D721Med (cell line): Measurements from ENCODE around the gene AGAP5.

Source experiments
- DNase-seq: peaks from one replicate; pipeline ENCODE4 v3.0.0; 2011; ENCODE audit warnings: low spot score; ENCODE audit not compliant: insufficient read length
- FAIRE-seq: peaks from 2 replicates; lab custom pipeline; 2011; peaks lifted over from hg19 to GRCh38; lab: Jason Lieb, UNC
- TF ChIP-seq, protein P1 (sequence below): IDR thresholded peaks from 2 replicates; pipeline ENCODE4 v1.5.1; 2012; ENCODE audit warnings: mild to moderate bottlenecking, control low read depth; ENCODE audit not compliant: insufficient read depth; ENCODE audit errors: missing control alignments

The AGAP5 gene

DNA sequence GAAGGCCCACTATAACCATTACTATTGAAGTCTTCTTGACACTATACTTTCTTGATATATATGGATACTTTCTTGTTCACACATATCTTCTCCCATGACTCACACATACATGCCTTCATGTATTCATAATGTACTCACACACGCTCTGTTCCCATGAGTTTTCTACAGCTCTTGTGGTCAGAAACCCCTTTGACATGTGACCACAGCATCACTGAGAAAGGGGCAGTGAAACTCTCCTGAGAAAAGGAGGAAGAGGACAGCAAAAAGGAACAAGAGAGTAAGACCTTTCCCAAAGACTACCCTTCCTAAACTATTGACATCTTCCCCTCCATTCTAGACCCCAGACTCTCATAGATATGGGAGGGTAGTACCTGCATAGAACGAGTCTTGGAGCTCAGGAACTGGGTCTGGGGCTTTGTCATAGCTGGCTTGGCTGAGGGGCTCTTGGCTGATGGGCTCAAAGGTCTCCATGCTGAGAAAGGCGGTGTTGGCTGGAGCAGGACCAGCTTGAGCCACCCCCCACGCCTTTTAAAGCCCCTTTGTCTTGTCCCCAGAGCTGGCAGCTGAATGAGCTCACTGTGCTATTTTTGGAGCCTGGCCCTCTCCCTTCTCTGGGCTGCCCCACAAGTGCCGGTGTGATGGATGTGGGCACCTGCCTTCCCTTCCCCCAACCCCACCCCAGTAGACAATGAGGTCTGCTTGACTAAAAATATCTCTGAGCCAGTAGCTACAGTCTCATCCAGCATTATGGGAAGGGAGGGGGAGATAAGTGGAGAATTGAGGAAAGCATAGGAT lies 47.2 kb downstream of the AGAP5 start:
- DNase-seq (no peak), FAIRE-seq (no peak)
- TF ChIP-seq, protein P1, sequence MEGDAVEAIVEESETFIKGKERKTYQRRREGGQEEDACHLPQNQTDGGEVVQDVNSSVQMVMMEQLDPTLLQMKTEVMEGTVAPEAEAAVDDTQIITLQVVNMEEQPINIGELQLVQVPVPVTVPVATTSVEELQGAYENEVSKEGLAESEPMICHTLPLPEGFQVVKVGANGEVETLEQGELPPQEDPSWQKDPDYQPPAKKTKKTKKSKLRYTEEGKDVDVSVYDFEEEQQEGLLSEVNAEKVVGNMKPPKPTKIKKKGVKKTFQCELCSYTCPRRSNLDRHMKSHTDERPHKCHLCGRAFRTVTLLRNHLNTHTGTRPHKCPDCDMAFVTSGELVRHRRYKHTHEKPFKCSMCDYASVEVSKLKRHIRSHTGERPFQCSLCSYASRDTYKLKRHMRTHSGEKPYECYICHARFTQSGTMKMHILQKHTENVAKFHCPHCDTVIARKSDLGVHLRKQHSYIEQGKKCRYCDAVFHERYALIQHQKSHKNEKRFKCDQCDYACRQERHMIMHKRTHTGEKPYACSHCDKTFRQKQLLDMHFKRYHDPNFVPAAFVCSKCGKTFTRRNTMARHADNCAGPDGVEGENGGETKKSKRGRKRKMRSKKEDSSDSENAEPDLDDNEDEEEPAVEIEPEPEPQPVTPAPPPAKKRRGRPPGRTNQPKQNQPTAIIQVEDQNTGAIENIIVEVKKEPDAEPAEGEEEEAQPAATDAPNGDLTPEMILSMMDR = no peak

DNA sequence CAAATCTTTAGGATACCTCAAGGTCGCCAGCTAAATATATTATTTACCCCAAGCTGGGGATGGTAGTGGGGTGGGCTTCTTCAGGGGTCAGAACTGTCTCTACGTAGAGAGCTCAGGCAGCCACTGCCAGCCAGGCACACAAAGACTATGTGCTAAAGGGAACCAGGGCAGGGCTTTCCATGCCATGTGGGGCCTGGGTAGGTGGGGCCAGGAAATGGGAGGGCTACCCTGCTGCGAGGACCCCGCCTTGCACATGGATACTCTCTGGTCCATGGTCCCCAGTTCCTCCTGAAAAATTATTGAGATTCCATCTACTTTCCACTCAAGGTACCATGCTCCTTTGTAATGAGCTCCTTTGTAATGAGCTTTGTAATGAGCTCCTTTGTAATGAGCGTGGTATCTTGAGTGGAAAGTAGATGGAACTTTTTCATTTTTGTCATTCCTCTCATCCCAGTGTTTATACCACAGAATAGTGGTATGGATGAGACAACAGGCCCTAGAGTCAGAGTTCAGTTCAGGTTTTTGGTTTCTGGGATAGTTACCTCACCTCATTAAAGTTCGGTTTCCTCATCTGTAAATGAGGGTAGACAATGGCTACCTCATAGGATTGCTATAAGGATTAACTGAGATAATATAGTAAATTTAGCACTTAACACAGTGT lies 47.9 kb downstream of the AGAP5 start:
- no peak for FAIRE-seq
- TF ChIP-seq, protein P1 = no peak
- DNase-seq = no peak

DNA sequence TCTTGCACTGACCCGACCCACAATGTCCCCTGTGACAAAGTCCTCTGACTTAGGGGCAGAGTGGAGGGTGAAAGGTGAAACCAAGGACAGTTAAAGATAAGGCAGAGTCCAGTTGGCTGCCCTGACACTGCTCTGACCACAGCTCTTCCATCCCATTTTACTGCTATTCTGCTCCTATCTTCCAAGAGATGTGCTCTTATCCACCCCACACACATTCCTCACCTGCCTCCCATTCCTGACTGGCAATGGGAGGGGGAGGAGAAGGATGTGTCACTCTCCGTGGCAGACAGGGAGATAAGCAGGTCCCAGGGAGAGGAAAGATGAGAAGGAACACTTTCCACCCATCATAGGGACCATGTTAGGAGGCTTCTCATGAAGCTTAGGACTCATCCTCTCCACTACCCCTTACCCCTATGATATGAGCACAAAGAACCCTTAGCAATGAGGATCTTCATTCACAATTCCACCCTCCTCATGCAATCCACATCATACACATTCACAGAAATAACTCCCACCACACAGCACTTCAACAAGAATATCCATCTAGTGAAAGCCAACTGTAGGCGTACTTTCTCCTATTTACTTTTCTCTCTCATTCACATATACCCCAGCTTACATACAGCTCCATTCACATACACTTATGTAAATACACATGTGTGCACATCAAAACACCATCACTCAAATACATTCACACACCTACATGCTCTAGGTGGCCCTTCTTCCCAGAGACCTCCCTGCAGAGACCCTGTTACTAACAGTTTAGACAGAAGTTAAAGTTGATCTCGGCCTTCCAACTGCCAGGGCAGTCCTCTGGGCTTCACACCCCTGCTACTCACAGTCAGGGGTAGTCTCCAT lies 48.7 kb downstream of the AGAP5 start:
- FAIRE-seq = no peak
- TF ChIP-seq, protein P1 = no peak

DNA sequence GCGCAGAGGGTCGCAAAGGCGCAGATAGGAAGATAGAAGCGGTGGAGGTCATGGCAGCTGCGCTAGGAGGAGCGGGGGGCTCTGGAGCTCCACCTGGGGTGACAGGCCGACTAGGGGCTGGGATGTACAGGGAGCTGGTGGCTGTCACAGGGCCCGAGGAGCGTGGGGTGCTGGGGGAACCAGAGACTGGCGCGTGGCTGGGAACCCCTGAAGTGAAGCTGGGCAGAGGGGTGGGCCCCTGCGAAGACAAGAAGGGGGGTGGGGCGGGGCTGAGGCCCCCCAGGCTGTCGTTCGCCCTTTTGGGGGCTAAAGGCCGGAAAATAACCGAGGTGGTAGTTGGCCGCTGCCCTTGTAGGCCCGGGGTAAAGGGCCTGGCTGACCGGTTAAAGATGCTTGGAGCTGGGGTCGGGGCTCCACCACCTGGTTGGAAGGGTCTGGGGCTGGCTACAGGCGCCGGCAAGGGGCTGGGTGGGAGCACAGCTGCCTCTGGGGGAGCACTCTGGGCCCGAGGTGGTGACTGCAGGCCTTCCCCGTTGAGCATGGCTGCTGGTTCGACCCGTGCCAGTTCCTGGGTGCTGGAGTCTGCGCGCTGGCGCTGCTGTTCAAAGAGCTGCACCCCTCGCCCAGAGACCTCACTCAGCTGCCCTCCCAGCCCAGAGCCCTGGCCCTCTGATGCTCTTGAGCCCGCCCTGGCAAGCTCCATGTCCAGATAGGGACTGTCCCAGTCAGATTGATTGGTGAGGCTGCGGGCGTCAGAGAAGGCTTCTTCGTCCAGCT lies 49.8 kb downstream of the AGAP5 start:
- TF ChIP-seq, protein P1 = no peak
- FAIRE-seq = no peak
- no peak for DNase-seq

More for the DNA sequence above, 48.7 kb downstream of the AGAP5 start:
- no peak for DNase-seq

DNA sequence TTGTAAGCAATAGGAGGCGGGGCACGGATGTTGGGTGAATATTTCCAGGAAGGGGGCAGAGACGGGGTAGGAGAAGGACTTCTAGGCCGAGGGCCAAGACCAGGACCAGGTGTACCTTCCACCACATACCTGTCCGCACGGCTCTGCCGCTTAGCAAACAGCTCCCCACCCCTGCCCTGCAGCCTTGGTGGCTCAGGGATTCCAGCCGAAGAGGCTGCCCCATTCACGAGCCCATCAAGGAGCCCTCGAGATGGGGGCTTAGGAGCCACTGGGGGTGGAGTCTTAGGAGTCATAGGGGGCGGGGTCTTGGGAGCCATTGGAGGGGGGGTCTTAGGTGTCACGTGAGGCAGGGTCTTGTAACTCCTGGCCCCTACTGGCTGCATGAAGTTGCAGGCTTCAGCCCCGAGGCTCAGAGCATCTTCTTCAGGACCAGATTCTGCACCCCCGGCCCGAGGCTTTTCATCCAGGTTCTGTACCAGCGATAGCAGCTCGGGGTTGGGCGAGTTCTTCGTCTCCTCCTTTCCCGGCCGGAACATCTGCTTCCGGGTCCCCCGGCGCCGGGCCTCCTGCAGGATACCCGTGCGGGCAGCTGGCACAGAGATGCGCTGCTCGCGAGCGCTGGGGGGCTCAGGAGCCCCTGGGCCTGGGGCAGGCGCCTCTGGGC lies 50.6 kb downstream of the AGAP5 start:
- FAIRE-seq = no peak
- peak; percentile 98 for DNase-seq
- TF ChIP-seq, protein P1 = no peak

DNA sequence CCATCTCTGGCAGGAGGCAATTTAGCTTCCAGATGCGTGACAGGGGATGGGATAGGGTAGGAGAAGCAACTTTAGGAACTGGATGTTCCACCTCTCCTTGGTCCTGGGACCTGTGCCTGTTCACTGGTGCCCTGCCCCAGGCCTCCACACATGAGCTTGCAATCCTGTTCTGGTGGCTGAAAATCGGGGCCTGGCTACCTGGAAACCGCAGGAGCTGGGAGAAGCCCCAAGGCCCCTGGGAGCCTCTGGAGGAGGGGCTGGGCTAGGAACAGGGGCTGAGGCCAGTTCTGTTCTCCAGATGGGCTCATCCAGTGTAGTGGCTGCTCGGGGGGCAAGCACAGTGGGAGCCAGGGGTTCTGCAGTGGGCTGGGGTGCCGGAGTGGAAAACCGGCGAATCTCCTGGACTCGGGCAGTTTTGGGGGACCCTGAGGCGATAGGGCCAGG lies 51.3 kb downstream of the AGAP5 start:
- FAIRE-seq = no peak
- no peak for DNase-seq
- TF ChIP-seq, protein P1 = no peak
